ENCODE results near the gene RPE65.
"Not testable (repeated sequence)": the region's sequence is repeated elsewhere in the genome, so short reads cannot be mapped to it uniquely, and the experiment has no call there.

The RPE65 gene

GRCh38 chr1:68448365-68448764 lies 1.4 kb downstream of the RPE65 start:
- DNase-seq = no peak

- no peak for DNase-seq
Measured at GRCh38 chr1:68445709-68446108, 4.0 kb downstream of the RPE65 start.

GRCh38 chr1:68442822-68443556 lies 6.8 kb downstream of the RPE65 start:
- DNase-seq = peak; percentile 66

DNA sequence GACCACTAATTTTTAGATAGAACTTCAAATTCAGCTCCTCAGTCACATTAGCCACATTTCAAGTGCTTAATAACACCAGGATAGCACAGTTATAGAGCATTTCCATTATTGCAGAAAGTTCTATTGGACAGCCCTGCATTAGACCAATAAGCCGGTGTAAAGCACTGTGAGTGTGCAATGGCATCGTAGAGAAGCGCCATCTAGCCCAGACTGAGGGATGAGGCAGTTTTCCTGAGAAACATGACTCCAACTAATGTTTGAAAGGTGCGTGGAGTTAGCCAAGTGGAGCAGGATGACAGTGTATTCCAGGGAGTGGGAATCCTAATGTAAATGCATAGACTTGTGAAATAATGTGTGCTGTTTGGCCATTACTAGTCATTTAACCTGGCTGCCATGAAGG lies 7.7 kb downstream of the RPE65 start:
- no peak for DNase-seq

- DNase-seq = no peak
Measured at GRCh38 chr1:68438310-68438709, 11.4 kb downstream of the RPE65 start.

GRCh38 chr1:68433395-68433794 lies 16.4 kb downstream of the RPE65 start:
- no peak for DNase-seq

DNA sequence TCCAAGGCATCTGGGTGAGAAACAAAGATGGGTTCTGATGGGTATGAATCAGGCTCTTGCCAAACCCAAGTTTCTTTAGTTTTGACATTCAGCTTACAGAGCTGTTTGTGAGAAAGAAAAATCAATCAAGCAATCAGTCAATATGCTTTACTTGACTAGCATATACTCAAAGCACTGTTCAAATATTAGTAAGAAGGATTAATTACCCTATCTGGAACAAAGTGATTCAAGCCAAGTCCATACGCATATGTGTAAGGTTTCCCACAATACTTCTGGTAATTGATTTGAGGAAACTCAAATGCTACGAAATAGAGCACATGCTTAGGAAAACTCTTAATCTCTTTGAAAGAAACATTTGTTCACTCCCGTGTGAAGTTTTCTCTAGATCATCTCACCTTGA lies 18.7 kb downstream of the RPE65 start:
- no peak for DNase-seq

DNA sequence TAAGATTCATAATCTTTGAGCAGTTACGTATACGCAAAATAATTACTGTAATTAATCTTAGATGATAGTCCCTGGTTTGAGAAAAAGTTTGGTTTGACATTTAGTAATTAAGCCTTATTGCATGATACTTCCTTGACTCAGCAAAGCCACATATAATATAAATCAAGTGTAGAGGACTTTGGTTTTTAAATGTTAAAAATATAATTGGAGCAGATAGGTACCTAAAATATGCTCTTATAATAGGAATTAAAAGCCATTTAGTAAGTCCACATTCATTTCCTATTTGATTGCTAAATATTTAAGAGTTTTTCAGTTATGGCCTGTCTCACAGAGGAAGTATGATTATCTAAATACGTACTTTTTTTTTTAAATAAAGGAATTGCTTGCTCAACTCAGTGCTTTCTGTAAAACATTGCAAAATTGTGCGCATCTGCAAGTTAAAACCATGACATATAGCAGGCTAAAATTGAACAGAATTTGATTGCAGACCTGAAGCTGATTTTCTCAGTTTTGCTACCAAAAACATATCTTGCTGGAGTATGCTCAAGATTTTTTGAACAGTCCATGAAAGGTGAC lies 20.4 kb downstream of the RPE65 start:
- DNase-seq = no peak

GRCh38 chr1:68426594-68426993 lies 23.2 kb downstream of the RPE65 start:
- no peak for DNase-seq

GRCh38 chr1:68421350-68421749 lies 28.4 kb downstream of the RPE65 start:
- no peak for DNase-seq

GRCh38 chr1:68409426-68409825 lies 40.3 kb downstream of the RPE65 start:
- DNase-seq = no peak

DNA sequence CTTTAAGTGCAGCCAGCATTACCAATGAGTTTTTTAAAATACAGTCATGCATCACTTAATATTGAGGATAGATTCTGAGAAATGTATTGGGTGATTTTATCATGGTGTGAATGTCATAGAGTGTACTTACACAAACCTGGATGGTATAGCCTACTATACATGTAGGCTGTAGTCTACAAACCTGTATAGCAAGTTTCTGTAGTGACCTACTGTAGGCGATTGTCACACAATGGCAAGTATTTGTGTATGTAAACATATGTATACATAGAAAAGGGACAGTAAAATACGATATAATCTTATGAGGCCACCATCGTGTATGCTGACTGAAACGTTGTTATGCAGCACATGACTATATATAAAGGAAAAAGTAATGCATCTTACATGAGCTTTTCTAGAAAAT lies 48.2 kb downstream of the RPE65 start:
- no peak for DNase-seq

- not testable (repeated sequence) for DNase-seq
Measured at GRCh38 chr1:68395575-68395974, 54.2 kb downstream of the RPE65 start.

DNA sequence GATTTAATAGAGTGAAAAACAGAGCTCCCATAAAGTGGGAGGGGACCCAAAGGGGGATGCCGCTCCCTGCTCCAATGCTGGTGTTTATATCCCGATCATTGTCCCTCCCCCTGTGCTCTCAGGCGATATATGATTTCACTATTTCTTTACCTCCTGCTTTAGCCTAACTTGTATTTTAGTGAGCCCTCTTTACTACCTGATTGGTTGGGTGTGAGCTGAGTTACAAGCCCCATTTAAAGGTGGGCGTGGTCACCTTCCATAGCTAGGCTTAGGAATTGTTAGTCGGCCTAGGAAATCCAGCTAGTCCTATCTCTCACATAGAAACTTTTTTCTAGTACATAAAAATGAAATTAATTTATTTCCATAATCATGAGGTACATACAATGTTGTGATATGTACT lies 57.3 kb downstream of the RPE65 start:
- not testable (repeated sequence) for DNase-seq

DNA sequence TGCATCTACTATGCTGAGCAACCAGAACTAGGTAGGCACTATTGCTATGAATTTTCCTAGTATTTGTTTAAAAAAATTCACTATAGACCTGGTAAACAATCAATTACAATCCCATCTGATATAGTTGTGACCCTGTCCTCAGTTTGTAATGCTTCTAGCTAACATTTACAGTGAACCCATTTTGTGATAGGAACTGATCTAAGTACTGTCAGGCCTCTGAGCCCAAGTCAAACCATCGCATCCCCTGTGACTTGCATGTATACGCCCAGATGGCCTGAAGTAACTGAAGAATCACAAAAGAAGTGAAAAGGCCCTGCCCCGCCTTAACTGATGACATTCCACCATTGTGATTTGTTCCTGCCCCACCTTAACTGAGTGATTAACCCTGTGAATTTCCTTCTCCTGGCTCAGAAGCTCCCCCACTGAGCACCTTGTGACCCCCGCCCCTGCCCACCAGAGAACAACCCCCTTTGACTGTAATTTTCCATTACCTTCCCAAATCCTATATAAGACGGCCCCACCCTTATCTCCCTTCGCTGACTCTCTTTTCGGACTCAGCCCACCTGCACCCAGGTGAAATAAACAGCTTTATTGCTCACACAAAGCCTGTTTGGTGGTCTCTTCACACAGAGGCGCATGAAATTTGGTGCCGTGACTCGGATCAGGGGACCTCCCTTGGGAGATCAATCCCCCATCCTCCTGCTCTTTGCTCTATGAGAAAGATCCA lies 63.8 kb downstream of the RPE65 start:
- not testable (repeated sequence) for DNase-seq

- peak; percentile 59 for DNase-seq
Measured at GRCh38 chr1:68384872-68385411, 64.8 kb downstream of the RPE65 start.

DNA sequence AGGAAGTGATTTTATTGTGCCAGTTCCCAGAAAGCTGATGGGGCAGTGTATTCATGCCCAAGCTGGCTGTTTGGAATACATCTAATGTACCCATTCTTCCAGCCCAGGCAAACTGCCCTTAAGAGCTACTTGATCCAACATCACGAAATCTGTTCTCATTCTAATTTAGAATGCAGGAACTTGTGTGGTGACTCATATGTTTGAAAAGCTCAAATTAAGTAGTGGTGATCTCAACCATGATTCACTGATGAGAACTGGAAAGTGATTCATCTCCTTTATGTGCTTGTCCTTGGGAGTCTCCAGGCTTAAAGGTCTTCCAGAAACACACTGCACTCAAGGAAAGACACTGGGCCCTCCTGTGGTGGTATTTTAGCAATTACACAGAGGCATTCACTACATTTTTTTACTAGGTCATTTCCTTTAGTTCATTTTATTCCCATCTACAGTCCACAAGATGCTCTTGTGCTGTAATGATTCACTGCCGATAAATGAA lies 65.4 kb downstream of the RPE65 start:
- DNase-seq = peak; percentile 100

- DNase-seq = no peak
Measured at GRCh38 chr1:68383092-68383491, 66.7 kb downstream of the RPE65 start.

- no peak for DNase-seq
Measured at GRCh38 chr1:68379085-68379478, 70.7 kb downstream of the RPE65 start.
